H9 (cell line): ENCODE data around the gene ZNF724. TPM values are rescaled to one million over a fixed set of nuclear protein-coding genes. Genes with fewer than 3 reads are reported as not detected.

Experiments
- DNase-seq: peaks from one replicate; pipeline ENCODE4 v3.0.0-alpha.2; 2017
- H2AFZ ChIP-seq: one replicate; pipeline ENCODE4 v1.6.1; 2013; ENCODE audit warnings: mild to moderate bottlenecking, low read length, control low read depth, moderate library complexity
- H2AK5ac ChIP-seq: 2 replicates; pipeline ENCODE4 v1.6.1; 2013; ENCODE audit warnings: low read length, control low read depth, mixed read lengths; ENCODE audit not compliant: insufficient read length
- H2BK120ac ChIP-seq: one replicate; pipeline ENCODE4 v1.6.1; 2013; ENCODE audit warnings: low read depth, mild to moderate bottlenecking, low read length, control low read depth, inconsistent platforms; ENCODE audit not compliant: poor library complexity, severe bottlenecking
- H2BK12ac ChIP-seq: 2 replicates; pipeline ENCODE4 v1.6.1; 2013; ENCODE audit warnings: low read length, control low read depth, mixed read lengths, low read depth; ENCODE audit not compliant: insufficient read length
- H2BK15ac ChIP-seq: 2 replicates; pipeline ENCODE4 v1.6.1; 2013; ENCODE audit warnings: low read depth, low read length, control low read depth
- H2BK20ac ChIP-seq: one replicate; pipeline ENCODE4 v1.6.1; 2013; ENCODE audit warnings: low read depth, mild to moderate bottlenecking, low read length, control low read depth, inconsistent platforms; ENCODE audit not compliant: poor library complexity, severe bottlenecking
- H2BK5ac ChIP-seq: 2 replicates; pipeline ENCODE4 v1.6.1; 2013; ENCODE audit warnings: low read length, control low read depth, mixed read lengths; ENCODE audit not compliant: insufficient read length
- H3K14ac ChIP-seq: 2 replicates; pipeline ENCODE4 v1.6.1; 2013; ENCODE audit warnings: low read length, control low read depth; ENCODE audit not compliant: insufficient read depth
- H3K18ac ChIP-seq: 2 replicates; pipeline ENCODE4 v1.6.1; 2013; ENCODE audit warnings: low read depth, mild to moderate bottlenecking, mixed read lengths, low read length, control low read depth; ENCODE audit not compliant: insufficient read length
- H3K23ac ChIP-seq: 2 replicates; pipeline ENCODE4 v1.6.1; 2013; ENCODE audit warnings: low read length, control low read depth, mixed read lengths, low read depth; ENCODE audit not compliant: insufficient read length
- H3K23me2 ChIP-seq: 2 replicates; pipeline ENCODE4 v1.6.1; 2013; ENCODE audit warnings: low read depth, mild to moderate bottlenecking, mixed read lengths, low read length, control low read depth; ENCODE audit not compliant: insufficient read length, poor library complexity, severe bottlenecking
- H3K27ac ChIP-seq: 2 replicates; pipeline ENCODE4 v1.5.1; 2013; ENCODE audit warnings: low read length, control low read depth, mixed read lengths, low read depth; ENCODE audit not compliant: insufficient read length
- H3K27me3 ChIP-seq: 2 replicates; pipeline ENCODE4 v1.6.1; 2013; ENCODE audit warnings: low read length, control low read depth, inconsistent platforms; ENCODE audit not compliant: insufficient read depth
- H3K4ac ChIP-seq: 2 replicates; pipeline ENCODE4 v1.6.1; 2013; ENCODE audit warnings: low read depth, mild to moderate bottlenecking, control low read depth, inconsistent platforms, low read length, moderate library complexity
- H3K4me1 ChIP-seq: 2 replicates; pipeline ENCODE4 v1.6.1; 2013; ENCODE audit warnings: low read length, control low read depth, inconsistent platforms; ENCODE audit not compliant: insufficient read depth
- H3K4me2 ChIP-seq: 2 replicates; pipeline ENCODE4 v1.6.1; 2013; ENCODE audit warnings: low read length, control low read depth, mixed read lengths; ENCODE audit not compliant: insufficient read length, insufficient read depth
- H3K56ac ChIP-seq: 2 replicates; pipeline ENCODE4 v1.6.1; 2013; ENCODE audit warnings: low read depth, mild to moderate bottlenecking, mixed read lengths, low read length, control low read depth; ENCODE audit not compliant: insufficient read length
- H3K79me1 ChIP-seq: 2 replicates; pipeline ENCODE4 v1.6.1; 2013; ENCODE audit warnings: low read depth, mild to moderate bottlenecking, moderate library complexity, low read length, control low read depth, inconsistent platforms; ENCODE audit not compliant: insufficient read depth, poor library complexity, severe bottlenecking
- H3K79me2 ChIP-seq: 2 replicates; pipeline ENCODE4 v1.6.1; 2013; ENCODE audit warnings: low read length, control low read depth, inconsistent platforms; ENCODE audit not compliant: insufficient read depth
- H3K9ac ChIP-seq: 2 replicates; pipeline ENCODE4 v1.6.1; 2013; ENCODE audit warnings: low read length, control low read depth, mixed read lengths; ENCODE audit not compliant: insufficient read length; ENCODE audit errors: extremely low read depth
- H3K9me3 ChIP-seq: one replicate; pipeline ENCODE4 v1.6.1; 2013; ENCODE audit warnings: low read depth, low read length, inconsistent platforms; ENCODE audit not compliant: control insufficient read depth
- H3T11ph ChIP-seq: one replicate; pipeline ENCODE4 v1.6.1; 2013; ENCODE audit warnings: mild to moderate bottlenecking, low read length, control low read depth, inconsistent platforms
- H4K20me1 ChIP-seq: one replicate; pipeline ENCODE4 v1.6.1; 2013; ENCODE audit not compliant: control insufficient read depth, insufficient read length, insufficient read depth
- H4K5ac ChIP-seq: 2 replicates; pipeline ENCODE4 v1.6.1; 2013; ENCODE audit warnings: low read depth, mild to moderate bottlenecking, mixed read lengths, low read length, control low read depth; ENCODE audit not compliant: insufficient read length
- H4K8ac ChIP-seq: replicated peaks from 2 replicates; pipeline ENCODE4 v1.6.1; 2013; ENCODE audit warnings: low read length, control low read depth, mixed read lengths, low read depth; ENCODE audit not compliant: insufficient read length
- H4K91ac ChIP-seq: 2 replicates; pipeline ENCODE4 v1.6.1; 2013; ENCODE audit warnings: low read depth, mild to moderate bottlenecking, moderate library complexity, mixed read lengths, low read length, control low read depth; ENCODE audit not compliant: insufficient read length
- H3K27ac Mint-ChIP-seq, 3 experiments: 2 replicates in 2 of 3; 3 replicates in 1 of 3; pipeline ENCODE4 v1.8.0; 2020 to 2021; ENCODE audit warnings: mixed read lengths in 3 of 3, mild to moderate bottlenecking in 1 of 3, moderate library complexity in 1 of 3
- H3K27me3 Mint-ChIP-seq: 2 replicates; pipeline ENCODE4 v1.8.0; 2021; ENCODE audit warnings: low read depth, mild to moderate bottlenecking, moderate library complexity, mixed read lengths
- H3K36me3 Mint-ChIP-seq, 3 experiments: 2 replicates in 2 of 3; 3 replicates in 1 of 3; pipeline ENCODE4 v1.8.0; 2020 to 2021; ENCODE audit warnings: low read depth in 3 of 3, mixed read lengths in 3 of 3; ENCODE audit not compliant: insufficient read depth in 1 of 3
- H3K4me1 Mint-ChIP-seq, 2 experiments: 2 replicates each; pipeline ENCODE4 v1.8.0; 2020; ENCODE audit warnings: mixed read lengths in 2 of 2
- H3K4me3 Mint-ChIP-seq, 2 experiments: 2 replicates in 1 of 2; 3 replicates in 1 of 2; pipeline ENCODE4 v1.8.0; 2020 to 2021; ENCODE audit warnings: mild to moderate bottlenecking in 2 of 2, mixed read lengths in 2 of 2, moderate library complexity in 1 of 2
- H3K9me3 Mint-ChIP-seq, 2 experiments: 2 replicates in 1 of 2; 3 replicates in 1 of 2; pipeline ENCODE4 v1.8.0; 2020; ENCODE audit warnings: mild to moderate bottlenecking in 2 of 2, mixed read lengths in 2 of 2, moderate library complexity in 1 of 2
- CTCF ChIP-seq: fragments of 200-600 bp; sonication (generic); conservative IDR thresholded peaks from 3 replicates; pipeline ENCODE4 v1.8.0; 2021; ENCODE audit warnings: antibody characterized with exemption, mild to moderate bottlenecking
- WGBS: extraction: QIAGEN DNeasy Blood & Tissue Kit; methylation state at CpG from one replicate; pipeline ENCODE4 v1.1.7; 2013; ENCODE audit warnings: missing lambda C conversion rate, low lambda C conversion rate, mixed read lengths; ENCODE audit not compliant: insufficient read length; ENCODE audit errors: extremely low coverage; 5-methylcytosine and 5-hydroxymethylcytosine counted together
- total RNA-seq: library from RNA; stranded (reverse); gene quantifications from 2 replicates; pipeline ENCODE4 v1.2.1, GENCODE V29; 2021

The ZNF724 gene
- total RNA-seq, 1 experiment from 2014 or later: 56.7 TPM

- TF ChIP-seq CTCF: no peak
- Histone ChIP-seq H2BK20ac (no peak overlapping the region), H3K9ac (no peak overlapping the region), H3T11ph (no peak overlapping the region), H2BK15ac (no peak overlapping the region), H3K14ac (no peak overlapping the region), H3K27ac (no peak overlapping the region), H4K20me1 (no peaks in the 10 kb centered on the region), H2BK12ac (no peak overlapping the region), H3K56ac (no peak overlapping the region), H3K23ac (no peak overlapping the region), H3K23me2 (no peaks in the 10 kb centered on the region), H3K4me1 (no peaks in the 10 kb centered on the region), H3K4ac (no peak overlapping the region), H2AK5ac (no peak overlapping the region), H4K8ac (no peak overlapping the region), H3K4me2 (no peak overlapping the region), H3K79me2 (peaks cover 39% of the 10 kb centered on the region; the same call in 1 of the 2 replicates), H4K5ac (no peak overlapping the region), H3K79me1 (peaks cover 3% of the 10 kb centered on the region), H3K27me3 (no peaks in the 10 kb centered on the region), H2BK120ac (no peak overlapping the region), H3K18ac (no peak overlapping the region), H2AFZ (no peak overlapping the region), H3K9me3 (no peaks in the 10 kb centered on the region), H2BK5ac (no peak overlapping the region), H4K91ac (no peak overlapping the region)
- no peak overlapping the region for H3K27ac Mint-ChIP-seq
- no peak for DNase-seq
- H3K4me3 Mint-ChIP-seq: no peak overlapping the region
- H3K9me3 Mint-ChIP-seq: peaks cover 28 to 81% of the 10 kb centered on the region in 2 experiments
- peaks cover 78 to 88% (median 87%) of the 10 kb centered on the region in 3 experiments for H3K36me3 Mint-ChIP-seq
- WGBS: no CpG with 5 or more reads among the region's 1 CpG
- no peaks in the 10 kb centered on the region for H3K27me3 Mint-ChIP-seq
- H3K4me1 Mint-ChIP-seq: peaks cover 11 to 13% of the 10 kb centered on the region in 2 experiments
Measured at GRCh38 chr19:23241419-23241818, 8.8 kb downstream of the ZNF724 start.
